Endodermal cell (in vitro differentiated cells): ENCODE measurements around the gene SUGT1. TPM values are rescaled to one million over a fixed set of nuclear protein-coding genes. Genes with fewer than 3 reads are reported as not detected.
A peak's percentile ranks its signal among the peaks of the same experiment; 100 is the strongest.
"Not testable (repeated sequence)": the region's sequence is repeated elsewhere in the genome, so short reads cannot be mapped to it uniquely, and the experiment has no call there.

Source experiments
- DNase-seq: peaks from one replicate; pipeline ENCODE4 v3.0.0-alpha.2; 2017
- H3K27ac ChIP-seq: 2 replicates; pipeline ENCODE4 v1.5.1; 2013; ENCODE audit warnings: mild to moderate bottlenecking, low read depth, low read length, moderate library complexity
- H3K27me3 ChIP-seq: 2 replicates; pipeline ENCODE4 v1.6.1; 2013; ENCODE audit warnings: mild to moderate bottlenecking, low read length, moderate library complexity; ENCODE audit not compliant: insufficient read depth, control insufficient read depth, poor library complexity, severe bottlenecking
- H3K36me3 ChIP-seq: 2 replicates; pipeline ENCODE4 v1.7.0; 2013; ENCODE audit warnings: mild to moderate bottlenecking, low read length, moderate library complexity; ENCODE audit not compliant: control insufficient read depth, insufficient read depth
- H3K4me1 ChIP-seq: one replicate; pipeline ENCODE4 v1.7.0; 2013; ENCODE audit warnings: low read length; ENCODE audit not compliant: control insufficient read depth, insufficient read depth
- H3K4me3 ChIP-seq: 2 replicates; pipeline ENCODE4 v1.5.1; 2013; ENCODE audit warnings: mild to moderate bottlenecking, low read length, moderate library complexity
- H3K9ac ChIP-seq: 2 replicates; pipeline ENCODE4 v1.6.1; 2013; ENCODE audit warnings: mild to moderate bottlenecking, low read length, moderate library complexity; ENCODE audit not compliant: poor library complexity, severe bottlenecking; ENCODE audit errors: extremely low read depth
- H3K9me3 ChIP-seq: 2 replicates; pipeline ENCODE4 v1.6.1; 2013; ENCODE audit warnings: mild to moderate bottlenecking, low read length, moderate library complexity; ENCODE audit not compliant: control insufficient read depth
- H3K27ac Mint-ChIP-seq: 2 replicates; pipeline ENCODE4 v1.8.0; 2020; ENCODE audit warnings: mixed read lengths
- H3K27me3 Mint-ChIP-seq: 2 replicates; pipeline ENCODE4 v1.8.0; 2021; ENCODE audit warnings: mild to moderate bottlenecking, mixed read lengths; ENCODE audit not compliant: insufficient read depth
- H3K36me3 Mint-ChIP-seq: 2 replicates; pipeline ENCODE4 v1.8.0; 2020; ENCODE audit warnings: low read depth, mixed read lengths
- H3K4me1 Mint-ChIP-seq: 2 replicates; pipeline ENCODE4 v1.8.0; 2020; ENCODE audit warnings: mixed read lengths
- H3K4me3 Mint-ChIP-seq: 2 replicates; pipeline ENCODE4 v1.8.0; 2020; ENCODE audit warnings: mild to moderate bottlenecking, moderate library complexity, mixed read lengths
- H3K9me3 Mint-ChIP-seq: 2 replicates; pipeline ENCODE4 v1.8.0; 2020; ENCODE audit warnings: mild to moderate bottlenecking, mixed read lengths
- WGBS, 2 experiments: methylation state at CpG; one replicate each; pipeline versions ENCODE4 v1.1.5 to v1.1.7; 2013; ENCODE audit warnings: missing lambda C conversion rate in 2 of 2, mixed read lengths in 1 of 2; ENCODE audit not compliant: insufficient coverage in 1 of 2, insufficient read length in 1 of 2; 5-methylcytosine and 5-hydroxymethylcytosine counted together
- long read RNA-seq, 4 experiments: library from polyadenylated mRNA in 2 of 4; library from RNA in 1 of 4; library from capped mRNA in 1 of 4; stranded (forward) in 3 of 4; unstranded in 1 of 4; transcript quantifications; one replicate each; pipeline ENCODE4 v2.0.0, GENCODE V29; 2020 to 2021; ENCODE audit warnings: inconsistent platforms in 1 of 4
- polyA plus RNA-seq, 2 experiments: library from polyadenylated mRNA; stranded (reverse); fragments of 50-300 nt; gene quantifications; one replicate each; pipeline ENCODE4 v1.2.3, GENCODE V29; 2013
- total RNA-seq, 2 donors: library from RNA; stranded (reverse); fragmentation: NEBNext Ultra II Directional in 1 of 2; extraction: Animal tissue kit (Norgen Biotek cat#: 25700) in 1 of 2; gene quantifications; 2 replicates in 1 of 2; 3 replicates in 1 of 2; pipeline ENCODE4 v1.2.1, GENCODE V29; 2021
- TF ChIP-seq, protein P1 (sequence below): fragments of 200-600 bp; sonication (generic); conservative IDR thresholded peaks from 2 replicates; pipeline ENCODE4 v1.5.0; 2021; ENCODE audit warnings: antibody characterized with exemption, mild to moderate bottlenecking

The SUGT1 gene
- total RNA-seq, result 10 to 100 TPM; 73.3 to 85.8 TPM
- polyA plus RNA-seq (2013, experiment 1 of 2), result 61.4 TPM
- polyA plus RNA-seq (2013, experiment 2 of 2), result 56.8 TPM
- long read RNA-seq, experiment 1, partial matches to known transcripts, result 4 of 37 reads
- long read RNA-seq, experiment 1, other reads (novel, unspliced or antisense), result 33 of 37 reads
- long read RNA-seq, experiment 2, partial matches to known transcripts, result 0 of 3 reads
- long read RNA-seq, experiment 2, other reads (novel, unspliced or antisense), result 3 of 3 reads
- long read RNA-seq, experiment 3, partial matches to known transcripts, result 3 of 13 reads
- long read RNA-seq, experiment 3, other reads (novel, unspliced or antisense), result 9 of 13 reads
- long read RNA-seq, experiment 4, partial matches to known transcripts, result 7 of 27 reads
- long read RNA-seq, experiment 4, other reads (novel, unspliced or antisense), result 18 of 27 reads

DNA sequence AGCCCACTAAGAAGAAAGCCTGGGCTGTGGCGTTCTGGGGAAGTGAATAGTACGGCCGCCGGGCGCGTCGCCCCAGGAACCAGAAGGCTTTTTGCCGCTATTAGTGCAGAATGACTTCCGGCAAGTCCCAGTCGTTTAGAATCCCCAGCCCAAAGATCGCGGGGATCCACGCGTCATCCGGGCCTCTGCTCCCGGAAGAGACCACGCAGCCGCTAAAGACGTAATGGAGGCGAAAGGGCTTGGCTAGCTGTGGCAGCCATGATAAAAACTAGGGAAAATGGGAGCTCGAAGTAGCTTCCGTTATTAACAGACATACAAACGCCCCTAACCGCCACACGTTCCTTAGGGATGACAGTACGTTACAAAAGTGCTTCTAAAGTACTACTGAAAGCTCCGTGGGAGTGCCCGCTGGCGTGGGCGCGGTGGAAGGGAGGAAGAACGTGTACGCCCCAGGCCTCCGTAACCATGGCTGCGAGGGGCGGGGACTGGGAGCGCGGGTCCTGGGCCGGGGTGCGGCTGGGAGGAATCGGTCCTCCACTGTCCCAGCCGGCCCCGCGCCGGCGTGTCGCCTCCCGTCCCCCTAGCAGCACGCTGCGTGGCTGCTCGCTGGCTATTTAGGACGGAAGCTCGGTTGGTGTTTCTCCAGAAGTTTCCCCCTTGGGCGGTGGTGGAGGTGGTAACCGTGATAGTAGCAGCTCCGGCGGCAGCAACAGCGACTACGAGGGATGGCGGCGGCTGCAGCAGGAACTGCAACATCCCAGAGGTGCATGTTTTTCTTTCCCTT is at the start of gene SUGT1:
Gene SUGT1 (plus strand): TSS at position 641 of the 784 bp plus-strand sequence. CDS start 85 bp downstream, at position 726.
- Mint-ChIP-seq H3K36me3 (peaks cover 31% of the 10 kb centered on the region), H3K9me3 (no peaks in the 10 kb centered on the region), H3K4me3 (no peak within 1 kb of the TSS), H3K27ac (no peak within 1 kb of the TSS), H3K4me1 (peaks cover 12% of the 10 kb centered on the region), H3K27me3 (no peaks in the 10 kb centered on the region)
- TF ChIP-seq, protein P1, sequence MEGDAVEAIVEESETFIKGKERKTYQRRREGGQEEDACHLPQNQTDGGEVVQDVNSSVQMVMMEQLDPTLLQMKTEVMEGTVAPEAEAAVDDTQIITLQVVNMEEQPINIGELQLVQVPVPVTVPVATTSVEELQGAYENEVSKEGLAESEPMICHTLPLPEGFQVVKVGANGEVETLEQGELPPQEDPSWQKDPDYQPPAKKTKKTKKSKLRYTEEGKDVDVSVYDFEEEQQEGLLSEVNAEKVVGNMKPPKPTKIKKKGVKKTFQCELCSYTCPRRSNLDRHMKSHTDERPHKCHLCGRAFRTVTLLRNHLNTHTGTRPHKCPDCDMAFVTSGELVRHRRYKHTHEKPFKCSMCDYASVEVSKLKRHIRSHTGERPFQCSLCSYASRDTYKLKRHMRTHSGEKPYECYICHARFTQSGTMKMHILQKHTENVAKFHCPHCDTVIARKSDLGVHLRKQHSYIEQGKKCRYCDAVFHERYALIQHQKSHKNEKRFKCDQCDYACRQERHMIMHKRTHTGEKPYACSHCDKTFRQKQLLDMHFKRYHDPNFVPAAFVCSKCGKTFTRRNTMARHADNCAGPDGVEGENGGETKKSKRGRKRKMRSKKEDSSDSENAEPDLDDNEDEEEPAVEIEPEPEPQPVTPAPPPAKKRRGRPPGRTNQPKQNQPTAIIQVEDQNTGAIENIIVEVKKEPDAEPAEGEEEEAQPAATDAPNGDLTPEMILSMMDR, result peak; percentile 81
- Histone ChIP-seq H3K4me1 (no peaks in the 10 kb centered on the region), H3K4me3 (peak within 1 kb of the TSS; percentile 100), H3K27me3 (no peaks in the 10 kb centered on the region), H3K9ac (peak within 1 kb of the TSS; percentile 92), H3K9me3 (no peaks in the 10 kb centered on the region), H3K36me3 (peaks cover 30% of the 10 kb centered on the region), H3K27ac (peak within 1 kb of the TSS; percentile 100)
- 0% methylated on average over 26 to 61 of the region's 61 CpGs for WGBS, 2 experiments
- peak; percentile 97 for DNase-seq

DNA sequence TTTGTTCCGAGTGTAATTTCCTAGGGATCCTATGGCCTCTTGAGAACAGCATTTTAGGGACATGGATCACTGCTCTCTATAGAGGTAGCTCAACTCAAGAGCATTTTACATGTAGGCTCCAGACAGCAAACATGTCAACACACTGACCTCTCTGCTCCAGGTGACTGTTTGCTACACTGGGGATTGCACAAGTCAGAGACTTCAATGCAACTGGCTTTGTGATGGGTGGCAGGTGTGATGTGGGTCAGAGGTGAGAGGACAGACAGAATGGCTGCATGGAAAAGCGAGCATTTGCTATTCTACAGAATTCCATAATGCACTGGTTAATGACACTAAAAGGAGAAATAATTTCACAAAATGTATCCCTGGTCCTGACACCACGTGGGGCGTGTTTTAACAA is 49.3 kb upstream of the SUGT1 start:
- H3K27me3 Mint-ChIP-seq, H3K36me3 ChIP-seq, H3K27ac Mint-ChIP-seq, H3K9me3 ChIP-seq, H3K36me3 Mint-ChIP-seq, DNase-seq, H3K27ac ChIP-seq, H3K4me3 Mint-ChIP-seq, H3K4me3 ChIP-seq, H3K9me3 Mint-ChIP-seq, H3K9ac ChIP-seq, H3K4me1 ChIP-seq: not testable (repeated sequence)
- peaks cover 13% of the 10 kb centered on the region for H3K4me1 Mint-ChIP-seq
- 95 to 100% methylated on average over 1 of the region's 4 CpGs for WGBS, 2 experiments
- H3K27me3 ChIP-seq, result peaks cover 11% of the 10 kb centered on the region

DNA sequence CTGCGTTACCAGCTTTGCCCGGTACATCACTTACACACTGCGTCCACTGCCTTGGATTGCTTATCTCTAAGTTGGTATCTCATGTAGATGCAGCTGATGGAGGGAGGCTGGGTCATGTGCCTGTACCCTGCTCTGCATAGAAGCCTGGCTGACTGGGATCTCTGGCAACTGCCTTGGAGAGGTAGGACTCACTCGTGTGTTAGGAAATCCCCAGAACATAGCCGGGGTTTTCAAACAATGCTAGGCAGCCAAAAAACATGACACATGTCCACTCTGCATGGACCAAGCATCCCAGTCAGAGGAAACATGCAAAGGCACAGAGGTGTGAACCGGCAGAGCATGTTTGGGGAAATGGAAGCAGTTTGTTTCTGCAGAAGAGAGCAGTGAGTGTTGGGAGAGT is 46.5 kb upstream of the SUGT1 start:
- DNase-seq, H3K4me1 Mint-ChIP-seq, H3K27me3 ChIP-seq, H3K27ac Mint-ChIP-seq, H3K4me3 Mint-ChIP-seq, H3K9me3 Mint-ChIP-seq, H3K27me3 Mint-ChIP-seq, H3K4me1 ChIP-seq, H3K4me3 ChIP-seq, H3K9me3 ChIP-seq, H3K36me3 ChIP-seq, H3K27ac ChIP-seq, H3K9ac ChIP-seq, H3K36me3 Mint-ChIP-seq: not testable (repeated sequence)
- 96 to 97% methylated on average over 6 of the region's 6 CpGs for WGBS, 2 experiments

DNA sequence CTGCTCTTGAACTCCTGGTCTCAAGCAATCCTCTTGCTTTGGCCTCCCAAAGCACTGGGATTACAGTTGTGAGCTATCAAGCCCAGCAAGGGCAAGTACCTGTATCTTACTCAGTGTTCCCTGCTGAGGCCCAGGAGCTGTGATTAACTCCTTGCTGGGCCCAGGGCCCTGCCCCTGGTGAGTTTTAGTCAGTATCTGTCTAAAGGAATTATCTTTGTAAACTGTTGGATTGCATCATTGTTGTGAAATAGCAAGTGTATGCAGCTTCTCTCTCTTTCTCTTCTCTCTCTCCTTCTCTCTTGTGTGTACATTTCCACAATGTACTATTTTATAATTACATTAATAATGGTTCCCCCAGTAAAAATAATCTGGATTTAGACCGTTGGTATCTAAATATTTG is 45.8 kb upstream of the SUGT1 start:
- not testable (repeated sequence) for H3K36me3 Mint-ChIP-seq, H3K9me3 ChIP-seq, H3K27me3 ChIP-seq, H3K27me3 Mint-ChIP-seq, DNase-seq, H3K9ac ChIP-seq, H3K36me3 ChIP-seq, H3K4me1 ChIP-seq, H3K4me3 Mint-ChIP-seq, H3K4me3 ChIP-seq, H3K27ac Mint-ChIP-seq, H3K4me1 Mint-ChIP-seq, H3K9me3 Mint-ChIP-seq, H3K27ac ChIP-seq
- WGBS, 2 experiments, result 100% methylated on average over 1 of the region's 1 CpG; no CpG with 5 or more reads in 1 of the 2 experiments
